Dermis blood vessel endothelial cell (primary cell): ENCODE data around the gene BCORL1. TPM values are rescaled to one million over a fixed set of nuclear protein-coding genes. Genes with fewer than 3 reads are reported as not detected.

Source experiments
- DNase-seq: peaks from one replicate; pipeline ENCODE4 v3.0.0; 2010
- total RNA-seq: library from RNA; depleted of rRNA; stranded (reverse); fragments of >200 nt; gene quantifications from 2 replicates; pipeline ENCODE4 v1.2.3, GENCODE V29; 2014

BCORL1 gene
- total RNA-seq, 1 donor from 2014 or later, result 3.4 TPM

GRCh38 chrX:130012683-130013082 lies 30.2 kb downstream of the BCORL1 start:
- no peak for DNase-seq

- DNase-seq, result no peak
These were observed 31.2 kb downstream of the BCORL1 start for GRCh38 chrX:130013661-130014060.

GRCh38 chrX:130014356-130014755 lies 31.9 kb downstream of the BCORL1 start:
- no peak for DNase-seq

GRCh38 chrX:130014770-130015169 lies 32.3 kb downstream of the BCORL1 start:
- no peak for DNase-seq

GRCh38 chrX:130015181-130015580 lies 32.7 kb downstream of the BCORL1 start:
- DNase-seq, result no peak

GRCh38 chrX:130018143-130018542 lies 35.7 kb downstream of the BCORL1 start:
- DNase-seq, result no peak

- DNase-seq, result peak; percentile 7
These were observed 38.4 kb downstream of the BCORL1 start for GRCh38 chrX:130020661-130021324.

- peak; percentile 64 for DNase-seq
These were observed 41.7 kb downstream of the BCORL1 start for GRCh38 chrX:130024127-130024526.

- DNase-seq, result no peak
These were observed 42.8 kb downstream of the BCORL1 start for GRCh38 chrX:130025256-130025655.

GRCh38 chrX:130027569-130027968 lies 45.1 kb downstream of the BCORL1 start:
- DNase-seq, result no peak

- peak; percentile 67 for DNase-seq
These were observed 45.8 kb downstream of the BCORL1 start for GRCh38 chrX:130028196-130028595.

- DNase-seq, result no peak
These were observed 48.4 kb downstream of the BCORL1 start for GRCh38 chrX:130030826-130031225.

GRCh38 chrX:130032552-130032951 lies 50.1 kb downstream of the BCORL1 start:
- DNase-seq, result no peak

GRCh38 chrX:130034178-130034577 lies 51.7 kb downstream of the BCORL1 start:
- DNase-seq, result no peak

- no peak for DNase-seq
These were observed 57.4 kb downstream of the BCORL1 start for GRCh38 chrX:130039847-130040246.

GRCh38 chrX:130047416-130047815 lies 65.0 kb downstream of the BCORL1 start:
- DNase-seq, result no peak

GRCh38 chrX:130048686-130049222 lies 66.3 kb downstream of the BCORL1 start:
- DNase-seq, result no peak

- DNase-seq, result no peak
These were observed 67.4 kb downstream of the BCORL1 start for GRCh38 chrX:130049821-130050220.

GRCh38 chrX:130051176-130051845 lies 68.9 kb downstream of the BCORL1 start:
- no peak for DNase-seq

GRCh38 chrX:130053236-130053635 lies 70.8 kb downstream of the BCORL1 start:
- DNase-seq, result no peak

- DNase-seq, result no peak
These were observed 72.7 kb downstream of the BCORL1 start for GRCh38 chrX:130055103-130055502.

- no peak for DNase-seq
These were observed 73.5 kb downstream of the BCORL1 start for GRCh38 chrX:130055899-130056298.

- DNase-seq, result peak; percentile 9
These were observed 74.8 kb downstream of the BCORL1 start for GRCh38 chrX:130057209-130057608.

- no peak for DNase-seq
These were observed 76.2 kb downstream of the BCORL1 start for GRCh38 chrX:130058652-130059051.
